NCI-H2029 treated with DMSO at 0.1 percent for 48 hours (cell line): ENCODE results near the gene PASK.

Experiments
- DNase-seq: peaks from one replicate; lab custom pipeline; 2025; lab: John Stamatoyannopoulos, UW

The PASK gene

GRCh38 chr2:241125626-241126025 lies 23.6 kb downstream of the PASK start:
- DNase-seq = no peak

GRCh38 chr2:241123816-241124536 lies 25.3 kb downstream of the PASK start:
- DNase-seq = no peak

- no peak for DNase-seq
Observed at GRCh38 chr2:241122376-241123002, 26.8 kb downstream of the PASK start.

GRCh38 chr2:241121008-241121407 lies 28.3 kb downstream of the PASK start:
- DNase-seq = no peak

- DNase-seq = no peak
Observed at GRCh38 chr2:241120440-241120839, 28.8 kb downstream of the PASK start.

GRCh38 chr2:241118737-241119505 lies 30.4 kb downstream of the PASK start:
- no peak for DNase-seq

- no peak for DNase-seq
Observed at GRCh38 chr2:241116606-241117560, 32.4 kb downstream of the PASK start.

- no peak for DNase-seq
Observed at GRCh38 chr2:241115361-241115760, 33.9 kb downstream of the PASK start.

GRCh38 chr2:241114836-241115235 lies 34.4 kb downstream of the PASK start:
- DNase-seq = no peak

GRCh38 chr2:241112592-241112991 lies 36.7 kb downstream of the PASK start:
- no peak for DNase-seq

- no peak for DNase-seq
Observed at GRCh38 chr2:241112046-241112445, 37.2 kb downstream of the PASK start.

- no peak for DNase-seq
Observed at GRCh38 chr2:241111440-241111805, 37.8 kb downstream of the PASK start.

GRCh38 chr2:241110607-241111439 lies 38.4 kb downstream of the PASK start:
- DNase-seq = no peak

- no peak for DNase-seq
Observed at GRCh38 chr2:241110089-241110606, 39.1 kb downstream of the PASK start.

- no peak for DNase-seq
Observed at GRCh38 chr2:241109210-241110088, 39.8 kb downstream of the PASK start.

- DNase-seq = no peak
Observed at GRCh38 chr2:241108271-241109209, 40.7 kb downstream of the PASK start.

GRCh38 chr2:241107031-241107783 lies 42.1 kb downstream of the PASK start:
- no peak for DNase-seq

- DNase-seq = no peak
Observed at GRCh38 chr2:241105641-241106040, 43.6 kb downstream of the PASK start.
